Nephron (organoid): Measurements from ENCODE around the gene SRD5A1.
"Not testable (repeated sequence)": the region's sequence is repeated elsewhere in the genome, so short reads cannot be mapped to it uniquely, and the experiment has no call there.

Source experiments
- H3K27ac Mint-ChIP-seq, 3 experiments: 2 replicates each; pipeline ENCODE4 v1.8.0; 2020; ENCODE audit warnings: mixed read lengths in 3 of 3, mild to moderate bottlenecking in 2 of 3, moderate library complexity in 1 of 3
- H3K27me3 Mint-ChIP-seq: 2 replicates; pipeline ENCODE4 v1.8.0; 2021; ENCODE audit warnings: low read depth, mild to moderate bottlenecking, moderate library complexity, mixed read lengths
- H3K36me3 Mint-ChIP-seq: 2 replicates; pipeline ENCODE4 v1.8.0; 2020; ENCODE audit warnings: low read depth, mixed read lengths
- H3K4me1 Mint-ChIP-seq: 2 replicates; pipeline ENCODE4 v1.8.0; 2020; ENCODE audit warnings: mixed read lengths
- H3K4me3 Mint-ChIP-seq, 3 experiments: 2 replicates each; pipeline ENCODE4 v1.8.0; 2020; ENCODE audit warnings: mild to moderate bottlenecking in 3 of 3, mixed read lengths in 3 of 3, moderate library complexity in 2 of 3
- H3K9me3 Mint-ChIP-seq: 2 replicates; pipeline ENCODE4 v1.8.0; 2020; ENCODE audit warnings: mixed read lengths
- CTCF ChIP-seq, 3 experiments: fragments of 200-600 bp; sonication (generic); IDR thresholded peaks; one replicate each; pipeline ENCODE4 v1.5.0; 2021; ENCODE audit warnings: antibody characterized with exemption in 3 of 3; ENCODE audit not compliant: unreplicated experiment in 3 of 3

SRD5A1 gene

DNA sequence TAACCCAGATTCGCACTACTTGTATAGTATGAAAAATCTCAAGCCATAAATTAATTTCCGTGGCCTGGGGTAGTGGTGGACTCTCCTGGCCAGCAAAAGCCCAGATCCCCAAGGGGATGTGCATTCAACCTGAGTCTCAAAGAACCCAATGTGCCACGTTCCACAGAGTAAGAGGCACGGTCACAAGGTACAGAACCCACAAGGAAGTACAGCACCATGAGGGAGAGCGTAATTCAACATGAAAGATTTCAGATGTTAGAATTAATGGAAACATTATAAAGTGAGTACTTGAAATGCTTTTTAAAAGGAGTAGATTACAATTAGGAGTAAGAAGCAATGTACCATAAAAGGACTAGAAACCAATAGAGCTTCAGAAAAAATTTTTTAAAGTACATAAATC, 23.4 kb downstream of the SRD5A1 start:
- Mint-ChIP-seq H3K27me3 (no peaks in the 10 kb centered on the region), H3K36me3 (peaks cover 50% of the 10 kb centered on the region), H3K4me3 (no peak overlapping the region), H3K9me3 (peaks cover 19% of the 10 kb centered on the region), H3K27ac (no peak overlapping the region), H3K4me1 (no peaks in the 10 kb centered on the region)
- no peak for TF ChIP-seq CTCF (IDR thresholded peaks at IDR 0.05; ENCODE audit: unreplicated experiment in 3 of 3)

DNA sequence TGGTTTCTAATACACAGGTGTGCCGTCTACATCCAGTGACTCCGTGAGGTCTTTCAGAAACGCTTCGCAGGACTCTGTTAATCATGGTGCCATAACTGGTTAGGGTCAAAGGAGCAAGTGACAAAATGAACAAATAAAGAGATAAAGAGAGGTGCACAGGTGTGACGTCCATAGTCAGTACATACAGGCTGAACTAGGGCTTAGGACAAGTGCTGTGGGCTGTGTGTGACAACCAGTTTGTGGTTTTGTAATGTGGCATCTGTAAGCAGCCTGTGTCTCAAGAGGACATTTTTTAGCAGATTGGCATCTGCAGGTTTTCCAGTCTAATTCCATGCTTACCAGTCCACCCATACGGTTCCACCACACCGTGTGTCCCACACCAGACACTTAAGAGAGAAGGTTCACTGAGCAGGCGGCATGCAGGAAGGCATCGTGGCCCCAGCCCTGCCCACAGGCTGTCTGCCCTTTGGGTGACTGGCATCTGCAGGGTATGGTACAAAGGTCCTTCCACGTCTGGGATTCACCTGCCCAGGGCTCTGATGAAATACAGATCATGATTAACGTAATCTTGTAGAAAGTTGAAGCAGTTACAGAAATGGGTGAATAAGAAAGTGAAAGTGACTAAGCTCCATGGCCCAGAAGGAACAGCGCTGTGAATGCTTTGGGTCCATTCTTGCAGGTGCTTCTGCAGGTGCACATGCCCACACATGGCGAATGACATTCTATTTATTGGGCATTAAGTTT, 26.9 kb downstream of the SRD5A1 start:
- Mint-ChIP-seq H3K27me3 (no peaks in the 10 kb centered on the region), H3K4me3 (no peak overlapping the region), H3K27ac (no peak overlapping the region), H3K9me3 (peaks cover 18% of the 10 kb centered on the region), H3K36me3 (peaks cover 51% of the 10 kb centered on the region), H3K4me1 (no peaks in the 10 kb centered on the region)
- TF ChIP-seq CTCF (IDR thresholded peaks at IDR 0.05; ENCODE audit: unreplicated experiment in 3 of 3): no peak

DNA sequence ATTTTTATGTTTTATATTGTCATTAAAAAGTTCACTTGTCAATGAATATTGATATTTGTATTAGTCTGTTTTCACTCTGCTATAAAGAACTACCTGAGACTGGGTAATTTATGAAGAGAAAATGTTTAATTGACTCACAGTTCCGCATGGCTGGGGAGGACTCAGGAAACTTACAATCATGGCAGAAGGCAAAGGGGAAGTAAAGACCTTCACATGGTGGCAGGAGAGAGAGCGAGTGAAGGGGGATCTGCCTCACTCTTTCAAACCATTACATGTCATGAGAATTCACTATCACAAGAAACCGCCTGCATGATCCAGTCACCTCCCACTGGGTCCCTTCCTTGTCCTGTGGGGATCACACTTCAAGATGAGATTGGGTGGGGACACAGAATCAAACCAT, 27.4 kb downstream of the SRD5A1 start:
- H3K4me1 Mint-ChIP-seq: no peaks in the 10 kb centered on the region
- H3K4me3 Mint-ChIP-seq: no peak overlapping the region
- H3K36me3 Mint-ChIP-seq: peaks cover 45% of the 10 kb centered on the region
- no peak overlapping the region for H3K27ac Mint-ChIP-seq
- no peaks in the 10 kb centered on the region for H3K27me3 Mint-ChIP-seq
- no peak for TF ChIP-seq CTCF (IDR thresholded peaks at IDR 0.05; ENCODE audit: unreplicated experiment in 3 of 3)
- H3K9me3 Mint-ChIP-seq: peaks cover 14% of the 10 kb centered on the region

GRCh38 chr5:6666762-6667161, 33.5 kb downstream of the SRD5A1 start:
- no peak overlapping the region for H3K4me3 Mint-ChIP-seq
- peaks cover 25% of the 10 kb centered on the region for H3K36me3 Mint-ChIP-seq
- H3K27me3 Mint-ChIP-seq: no peaks in the 10 kb centered on the region
- H3K9me3 Mint-ChIP-seq: no peaks in the 10 kb centered on the region
- no peak overlapping the region for H3K27ac Mint-ChIP-seq
- no peaks in the 10 kb centered on the region for H3K4me1 Mint-ChIP-seq
- TF ChIP-seq CTCF (IDR thresholded peaks at IDR 0.05; ENCODE audit: unreplicated experiment in 3 of 3): no peak

DNA sequence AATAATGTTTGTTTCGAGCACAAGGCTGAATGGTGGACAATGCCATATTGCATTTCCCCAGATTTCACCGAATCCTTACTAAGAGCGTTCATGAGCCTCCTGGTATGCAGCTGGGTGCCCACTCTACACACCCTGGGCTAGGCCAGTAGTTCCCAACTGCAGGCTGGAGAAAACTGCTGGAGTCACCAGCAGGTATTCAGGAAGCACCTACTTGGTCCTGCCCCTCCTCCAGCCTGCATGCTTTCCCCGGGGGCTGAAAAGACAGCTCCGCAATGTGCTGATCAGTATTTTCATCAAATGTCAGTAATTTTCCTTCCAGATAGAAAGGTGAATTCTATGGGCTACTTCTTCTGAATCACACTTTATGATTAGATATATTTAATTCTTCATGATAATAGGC, 34.4 kb downstream of the SRD5A1 start:
- no peak for TF ChIP-seq CTCF (IDR thresholded peaks at IDR 0.05; ENCODE audit: unreplicated experiment in 3 of 3)
- H3K27ac Mint-ChIP-seq: no peak overlapping the region
- no peaks in the 10 kb centered on the region for H3K4me1 Mint-ChIP-seq
- no peaks in the 10 kb centered on the region for H3K9me3 Mint-ChIP-seq
- peaks cover 20% of the 10 kb centered on the region for H3K36me3 Mint-ChIP-seq
- H3K4me3 Mint-ChIP-seq: no peak overlapping the region
- H3K27me3 Mint-ChIP-seq: no peaks in the 10 kb centered on the region

GRCh38 chr5:6668717-6669116, 35.5 kb downstream of the SRD5A1 start:
- H3K27ac Mint-ChIP-seq, H3K27me3 Mint-ChIP-seq, H3K4me1 Mint-ChIP-seq, H3K4me3 Mint-ChIP-seq, H3K9me3 Mint-ChIP-seq: not testable (repeated sequence)
- H3K36me3 Mint-ChIP-seq: peaks cover 27% of the 10 kb centered on the region
